Fibroblast of skin of back (primary cell): ENCODE data around the gene NEK4. TPM values are rescaled to one million over a fixed set of nuclear protein-coding genes. Genes with fewer than 3 reads are reported as not detected.

Experiments used
- DNase-seq: peaks from one replicate; pipeline ENCODE4 v3.0.0-alpha.2; 2013
- polyA plus RNA-seq, 2 experiments: library from polyadenylated mRNA; unstranded; fragments of 120-200 nt; gene quantifications; one replicate each; pipeline ENCODE4 v1.2.1, GENCODE V29; 2013; ENCODE audit not compliant: insufficient read length in 2 of 2

NEK4 gene
- polyA plus RNA-seq (2013, experiment 1 of 2; ENCODE audit: insufficient read length) = 9.1 TPM
- 8.5 TPM for polyA plus RNA-seq (2013, experiment 2 of 2; ENCODE audit: insufficient read length)

- peak; percentile 90 for DNase-seq
Measured at GRCh38 chr3:52770496-52771333, at the start of gene NEK4. NEK4 (minus strand) TSS chr3:52770940; CDS start chr3:52770746, 194 bp downstream.

GRCh38 chr3:52819936-52820335 lies 49.2 kb upstream of the NEK4 start:
- DNase-seq = no peak

GRCh38 chr3:52817860-52818259 lies 47.1 kb upstream of the NEK4 start:
- DNase-seq = no peak

- DNase-seq = no peak
Measured at GRCh38 chr3:52817221-52817620, 46.5 kb upstream of the NEK4 start.

- no peak for DNase-seq
Measured at GRCh38 chr3:52816654-52817053, 45.9 kb upstream of the NEK4 start.

- no peak for DNase-seq
Measured at GRCh38 chr3:52816199-52816598, 45.5 kb upstream of the NEK4 start.

- DNase-seq = no peak
Measured at GRCh38 chr3:52813810-52814209, 43.1 kb upstream of the NEK4 start.

- no peak for DNase-seq
Measured at GRCh38 chr3:52811452-52812011, 40.8 kb upstream of the NEK4 start.

GRCh38 chr3:52810923-52811322 lies 40.2 kb upstream of the NEK4 start:
- DNase-seq = no peak

GRCh38 chr3:52809662-52810377 lies 39.1 kb upstream of the NEK4 start:
- no peak for DNase-seq

GRCh38 chr3:52809149-52809548 lies 38.4 kb upstream of the NEK4 start:
- DNase-seq = no peak

GRCh38 chr3:52805270-52806039 lies 34.7 kb upstream of the NEK4 start:
- no peak for DNase-seq

GRCh38 chr3:52801839-52802238 lies 31.1 kb upstream of the NEK4 start:
- DNase-seq = peak; percentile 30

GRCh38 chr3:52800079-52800478 lies 29.3 kb upstream of the NEK4 start:
- DNase-seq = no peak

GRCh38 chr3:52798978-52799476 lies 28.3 kb upstream of the NEK4 start:
- DNase-seq = no peak

- peak; percentile 13 for DNase-seq
Measured at GRCh38 chr3:52798376-52798977, 27.7 kb upstream of the NEK4 start.

GRCh38 chr3:52796411-52796810 lies 25.7 kb upstream of the NEK4 start:
- DNase-seq = no peak

GRCh38 chr3:52795298-52795900 lies 24.7 kb upstream of the NEK4 start:
- no peak for DNase-seq

GRCh38 chr3:52794612-52795099 lies 23.9 kb upstream of the NEK4 start, which contains the start of gene ITIH3:
ITIH3 (plus strand) TSS chr3:52794796; CDS start chr3:52794804, 8 bp downstream.
- no peak for DNase-seq

GRCh38 chr3:52793702-52794611 lies 23.2 kb upstream of the NEK4 start:
- DNase-seq = no peak
